Ishikawa (cell line): ENCODE measurements around the gene HOXB4.

Source experiments
- CEBPB ChIP-seq: IDR thresholded peaks from 2 replicates; pipeline ENCODE4 v1.6.1; 2012
- CREB1 ChIP-seq: IDR thresholded peaks from 2 replicates; pipeline ENCODE4 v1.6.1; 2012; ENCODE audit warnings: low read depth
- EGR1 ChIP-seq: IDR thresholded peaks from 2 replicates; pipeline ENCODE4 v1.6.1; 2012
- EP300 ChIP-seq: IDR thresholded peaks from 2 replicates; pipeline ENCODE4 v1.6.1; 2012; ENCODE audit warnings: borderline replicate concordance
- FOXM1 ChIP-seq: IDR thresholded peaks from 2 replicates; pipeline ENCODE4 v1.6.1; 2012; ENCODE audit warnings: low read depth, borderline replicate concordance
- MAX ChIP-seq: IDR thresholded peaks from 2 replicates; pipeline ENCODE4 v1.6.1; 2012
- NFIC ChIP-seq: IDR thresholded peaks from 2 replicates; pipeline ENCODE4 v1.6.1; 2012
- RAD21 ChIP-seq: IDR thresholded peaks from 2 replicates; pipeline ENCODE4 v1.6.1; 2012; ENCODE audit warnings: low read depth
- REST ChIP-seq: IDR thresholded peaks from 2 replicates; pipeline ENCODE4 v1.6.1; 2012; ENCODE audit warnings: low read depth, mild to moderate bottlenecking
- TAF1 ChIP-seq: IDR thresholded peaks from 2 replicates; pipeline ENCODE4 v1.6.1; 2012; ENCODE audit warnings: low read depth, mild to moderate bottlenecking
- TCF12 ChIP-seq: IDR thresholded peaks from 2 replicates; pipeline ENCODE4 v1.6.1; 2012; ENCODE audit warnings: low read depth
- TEAD4 ChIP-seq: IDR thresholded peaks from 2 replicates; pipeline ENCODE4 v1.6.1; 2012
- USF1 ChIP-seq: IDR thresholded peaks from 2 replicates; pipeline ENCODE4 v1.6.1; 2012
- YY1 ChIP-seq: IDR thresholded peaks from 2 replicates; pipeline ENCODE4 v1.6.1; 2012; ENCODE audit warnings: low read depth
- ZBTB7A ChIP-seq: IDR thresholded peaks from 2 replicates; pipeline ENCODE4 v1.6.1; 2012; ENCODE audit warnings: low read depth

The HOXB4 gene

GRCh38 chr17:48603959-48604769 is 26.0 kb upstream of the HOXB4 start:
- TF ChIP-seq TAF1 (peak; percentile 41; the same call in 1 of the 2 replicates), YY1 (no peak), RAD21 (no peak), EP300 (peak; percentile 24; the same call in 1 of the 2 replicates), MAX (no peak), ZBTB7A (no peak), CREB1 (no peak), TEAD4 (no peak), TCF12 (peak; percentile 52), REST (no peak), CEBPB (no peak)

- TF ChIP-seq REST: no peak
- no peak for TF ChIP-seq YY1
- TF ChIP-seq ZBTB7A: no peak
- TF ChIP-seq EP300: no peak
Observed at GRCh38 chr17:48601539-48602425, 23.6 kb upstream of the HOXB4 start.

GRCh38 chr17:48601207-48601538 is 23.0 kb upstream of the HOXB4 start:
- TF ChIP-seq USF1 (no peak), YY1 (no peak), MAX (no peak), ZBTB7A (no peak), FOXM1 (no peak), TAF1 (no peak), EGR1 (no peak), EP300 (no peak)

- no peak for TF ChIP-seq ZBTB7A
- TF ChIP-seq REST: no peak
- TF ChIP-seq CREB1: no peak
- no peak for TF ChIP-seq NFIC
- TF ChIP-seq FOXM1: no peak
- TF ChIP-seq USF1: no peak
- TF ChIP-seq YY1: no peak
- no peak for TF ChIP-seq CEBPB
- no peak for TF ChIP-seq TEAD4
- no peak for TF ChIP-seq EGR1
- no peak for TF ChIP-seq TAF1
- no peak for TF ChIP-seq EP300
- TF ChIP-seq RAD21: no peak
Observed at GRCh38 chr17:48600244-48601098, 22.3 kb upstream of the HOXB4 start.
